Measurements from ENCODE around the gene RAD50. TPM values are rescaled to one million over a fixed set of nuclear protein-coding genes. Genes with fewer than 3 reads are reported as not detected.

RAD50 gene
- total RNA-seq, 1 donor from 2014 or later: 48.2 TPM

GRCh38 chr5:132673939-132674630, 117.3 kb downstream of the RAD50 start, which contains the start of gene IL4:
TSS of gene IL4 (plus strand) at chr5:132673989. CDS start at chr5:132674051, 62 bp downstream.
- no peak within 1 kb of the TSS for H3K9ac ChIP-seq
- no peak within 1 kb of the TSS for H2AFZ ChIP-seq (replicated peaks)
- Mint-ChIP-seq H3K4me1 (peaks cover 8% of the 10 kb centered on the region), H3K9me3 (no peaks in the 10 kb centered on the region), H3K27ac (no peak within 1 kb of the TSS), H3K4me3 (no peak within 1 kb of the TSS), H3K27me3 (ENCODE audit: insufficient read depth, low read depth) (peaks cover 3% of the 10 kb centered on the region), H3K36me3 (no peaks in the 10 kb centered on the region)
- no peak within 1 kb of the TSS for H3K27ac ChIP-seq
- no peak within 1 kb of the TSS for H3K4me2 ChIP-seq
- no peaks in the 10 kb centered on the region for H3K36me3 ChIP-seq
- DNase-seq (ENCODE audit: low spot score): no peak
- H4K20me1 ChIP-seq (ENCODE audit: low read depth): no peaks in the 10 kb centered on the region
- H3K27me3 ChIP-seq: no peaks in the 10 kb centered on the region
- no peaks in the 10 kb centered on the region for H3K79me2 ChIP-seq (ENCODE audit: low read depth)
- H3K4me3 ChIP-seq: no peak within 1 kb of the TSS
- H3F3A ChIP-seq (ENCODE audit: low read depth): no peaks in the 10 kb centered on the region
- TF ChIP-seq EZH2phosphoT487 (IDR thresholded peaks at IDR 0.05): no peak
- TF ChIP-seq, protein P1, sequence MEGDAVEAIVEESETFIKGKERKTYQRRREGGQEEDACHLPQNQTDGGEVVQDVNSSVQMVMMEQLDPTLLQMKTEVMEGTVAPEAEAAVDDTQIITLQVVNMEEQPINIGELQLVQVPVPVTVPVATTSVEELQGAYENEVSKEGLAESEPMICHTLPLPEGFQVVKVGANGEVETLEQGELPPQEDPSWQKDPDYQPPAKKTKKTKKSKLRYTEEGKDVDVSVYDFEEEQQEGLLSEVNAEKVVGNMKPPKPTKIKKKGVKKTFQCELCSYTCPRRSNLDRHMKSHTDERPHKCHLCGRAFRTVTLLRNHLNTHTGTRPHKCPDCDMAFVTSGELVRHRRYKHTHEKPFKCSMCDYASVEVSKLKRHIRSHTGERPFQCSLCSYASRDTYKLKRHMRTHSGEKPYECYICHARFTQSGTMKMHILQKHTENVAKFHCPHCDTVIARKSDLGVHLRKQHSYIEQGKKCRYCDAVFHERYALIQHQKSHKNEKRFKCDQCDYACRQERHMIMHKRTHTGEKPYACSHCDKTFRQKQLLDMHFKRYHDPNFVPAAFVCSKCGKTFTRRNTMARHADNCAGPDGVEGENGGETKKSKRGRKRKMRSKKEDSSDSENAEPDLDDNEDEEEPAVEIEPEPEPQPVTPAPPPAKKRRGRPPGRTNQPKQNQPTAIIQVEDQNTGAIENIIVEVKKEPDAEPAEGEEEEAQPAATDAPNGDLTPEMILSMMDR (IDR thresholded peaks at IDR 0.05): no peak
- TF ChIP-seq EZH2 (IDR thresholded peaks at IDR 0.05): no peak
- H3K4me1 ChIP-seq: no peaks in the 10 kb centered on the region
- H3K9me3 ChIP-seq (ENCODE audit: low read depth): no peaks in the 10 kb centered on the region

- no peaks in the 10 kb centered on the region for H3K9me3 Mint-ChIP-seq
- H3K4me3 Mint-ChIP-seq: no peak overlapping the region
- no peaks in the 10 kb centered on the region for H3K36me3 ChIP-seq
- H3K9ac ChIP-seq: no peak overlapping the region
- H4K20me1 ChIP-seq (ENCODE audit: low read depth): no peaks in the 10 kb centered on the region
- H3F3A ChIP-seq (ENCODE audit: low read depth): no peaks in the 10 kb centered on the region
- no peaks in the 10 kb centered on the region for H3K9me3 ChIP-seq (ENCODE audit: low read depth)
- H3K27me3 Mint-ChIP-seq (ENCODE audit: insufficient read depth, low read depth): peaks cover 3% of the 10 kb centered on the region
- no peak for DNase-seq (ENCODE audit: low spot score)
- no peaks in the 10 kb centered on the region for H3K4me1 ChIP-seq
- H3K27ac ChIP-seq: no peak overlapping the region
- no peak overlapping the region for H3K4me2 ChIP-seq
- H3K27ac Mint-ChIP-seq: no peak overlapping the region
- no peaks in the 10 kb centered on the region for H3K79me2 ChIP-seq (ENCODE audit: low read depth)
- no peak overlapping the region for H3K4me3 ChIP-seq
- H3K27me3 ChIP-seq: no peaks in the 10 kb centered on the region
- peaks cover 7% of the 10 kb centered on the region for H3K4me1 Mint-ChIP-seq
- H3K36me3 Mint-ChIP-seq: no peaks in the 10 kb centered on the region
- no peak overlapping the region for H2AFZ ChIP-seq (replicated peaks)
- no peak for TF ChIP-seq EZH2 (IDR thresholded peaks at IDR 0.05)
- TF ChIP-seq EZH2phosphoT487 (IDR thresholded peaks at IDR 0.05): no peak
- TF ChIP-seq, protein P1 (IDR thresholded peaks at IDR 0.05): no peak
These were observed 118.1 kb downstream of the RAD50 start for GRCh38 chr5:132674671-132675506.

GRCh38 chr5:132675936-132676689, 119.3 kb downstream of the RAD50 start:
- Mint-ChIP-seq H3K9me3 (no peaks in the 10 kb centered on the region), H3K4me1 (peaks cover 2% of the 10 kb centered on the region), H3K27me3 (ENCODE audit: insufficient read depth, low read depth) (peaks cover 2% of the 10 kb centered on the region), H3K36me3 (no peaks in the 10 kb centered on the region), H3K4me3 (no peak overlapping the region), H3K27ac (no peak overlapping the region)
- DNase-seq (ENCODE audit: low spot score): no peak
- Histone ChIP-seq H2AFZ (replicated peaks) (no peak overlapping the region), H4K20me1 (ENCODE audit: low read depth) (no peaks in the 10 kb centered on the region), H3K27ac (no peak overlapping the region), H3F3A (ENCODE audit: low read depth) (no peaks in the 10 kb centered on the region), H3K9me3 (ENCODE audit: low read depth) (no peaks in the 10 kb centered on the region), H3K4me1 (no peaks in the 10 kb centered on the region), H3K9ac (no peak overlapping the region), H3K4me2 (no peak overlapping the region), H3K27me3 (no peaks in the 10 kb centered on the region), H3K4me3 (no peak overlapping the region), H3K36me3 (no peaks in the 10 kb centered on the region), H3K79me2 (ENCODE audit: low read depth) (no peaks in the 10 kb centered on the region)
- TF ChIP-seq EZH2 (IDR thresholded peaks at IDR 0.05): no peak
- TF ChIP-seq, protein P1 (IDR thresholded peaks at IDR 0.05): no peak
- TF ChIP-seq EZH2phosphoT487 (IDR thresholded peaks at IDR 0.05): no peak
